Measurements from ENCODE around the gene SIX2. TPM values are rescaled to one million over a fixed set of nuclear protein-coding genes. Genes with fewer than 3 reads are reported as not detected.

SIX2 gene
- total and polyA plus RNA-seq, 9 of the 15 experiments (the other 6 are each of a cell fraction or from before 2014, with no cell fraction given) = not detected

GRCh38 chr2:45024097-45024496 is 14.8 kb upstream of the SIX2 start:
- H3K79me2 ChIP-seq (ENCODE audit: control insufficient read depth, insufficient read depth, low read length) = no peaks in the 10 kb centered on the region
- no peak for ATAC-seq
- no peak for TF ChIP-seq ZNF561 (CRISPR knock-in tag; conservative IDR thresholded peaks at IDR 0.05)
- no peak for TF ChIP-seq ZNF449 (CRISPR knock-in tag; IDR thresholded peaks at IDR 0.05)
- TF ChIP-seq ZNF217 (CRISPR knock-in tag; IDR thresholded peaks at IDR 0.05) = no peak
- TF ChIP-seq ZNF584 (CRISPR knock-in tag; IDR thresholded peaks at IDR 0.05; ENCODE audit: low read depth) = no peak
- TF ChIP-seq RREB1 (CRISPR knock-in tag; IDR thresholded peaks at IDR 0.05) = no peak
- TF ChIP-seq COPS2 (conservative IDR thresholded peaks at IDR 0.05) = no peak
- no peak for TF ChIP-seq SP1 (CRISPR knock-in tag; IDR thresholded peaks at IDR 0.05)
- TF ChIP-seq ZNF79 (CRISPR knock-in tag; IDR thresholded peaks at IDR 0.05; ENCODE audit: low read depth) = no peak
- no peak for TF ChIP-seq TARDBP (IDR thresholded peaks at IDR 0.05)
- no peak for TF ChIP-seq MYC (IDR thresholded peaks at IDR 0.05; ENCODE audit: low read depth, low read length)
- no peak for TF ChIP-seq MYC (CRISPR knock-in tag; IDR thresholded peaks at IDR 0.05; ENCODE audit: borderline replicate concordance, low read depth)
- TF ChIP-seq RBM25 (IDR thresholded peaks at IDR 0.05; ENCODE audit: low read depth, low read length, severe bottlenecking) = no peak
- TF ChIP-seq ZMIZ1 (IDR thresholded peaks at IDR 0.05; ENCODE audit: low read depth in 2 of 2, low read length in 2 of 2) = no peak

More at GRCh38 chr2:45024097-45024496, 14.8 kb upstream of the SIX2 start:
- H3K9ac ChIP-seq (ENCODE audit: insufficient read depth in 1 of 2, low read depth in 2 of 2, low read length in 2 of 2) = no peak overlapping the region; a peak in 1 of 4 replicates
- no peak overlapping the region for H3K4me2 ChIP-seq (ENCODE audit: insufficient read depth, low read length)
- intact Hi-C loops (cut with micrococcal nuclease) (no loop called here), in situ Hi-C loops (cut with MboI) (no loop called here)
- H3K4me1 ChIP-seq (replicated peaks in 1 of 2; ENCODE audit: control insufficient read depth in 2 of 2, insufficient read depth in 2 of 2, low read length in 2 of 2) = no peaks in the 10 kb centered on the region; a peak in 1 of 5 replicates
- H3K9me1 ChIP-seq (ENCODE audit: control insufficient read depth, insufficient read depth, low read length) = no peaks in the 10 kb centered on the region
- no peak overlapping the region for H3K27ac ChIP-seq (ENCODE audit: extremely low read depth, low read depth, low read length)
- 7% methylated on average over 5 of the region's 5 CpGs for WGBS (ENCODE audit: insufficient coverage, low coverage, missing lambda C conversion rate)
- no peaks in the 10 kb centered on the region for H3K9me3 ChIP-seq (replicated peaks; ENCODE audit: control insufficient read depth, insufficient read depth, low read depth, low read length)
- no TSS peak for BruUV-seq (replicated peaks)
- H3K4me3 ChIP-seq = no peak overlapping the region
- H4K20me1 ChIP-seq (replicated peaks; ENCODE audit: control insufficient read depth, insufficient read depth, low read length) = no peaks in the 10 kb centered on the region
- POLR2A ChIA-PET = no interaction called here
- H3K36me3 ChIP-seq (ENCODE audit: control insufficient read depth, insufficient read depth, low read length) = no peaks in the 10 kb centered on the region
- CTCF ChIA-PET (ENCODE audit: low intra/inter-chr PET ratio) = no interaction called here
- DNase-seq (ENCODE audit: extremely low read depth in 1 of 4, low spot score in 3 of 4) (no peak), FAIRE-seq (no peak)
- no peak overlapping the region for H2AFZ ChIP-seq (ENCODE audit: low read depth, low read length)
- peaks cover 0 to 5% of the 10 kb centered on the region in 2 experiments; a peak in 1 of 5 replicates for H3K27me3 ChIP-seq (ENCODE audit: control insufficient read depth in 2 of 2, insufficient read depth in 2 of 2, low read length in 2 of 2)

Measured in K562 (cell line).